CD14-positive monocyte (primary cell): ENCODE data around the gene ITGB2. TPM values are rescaled to one million over a fixed set of nuclear protein-coding genes. Genes with fewer than 3 reads are reported as not detected.

Experiments used
- DNase-seq, 3 donors: peaks; one replicate each; pipeline ENCODE4 v3.0.0-alpha.2; 2011 to 2022
- H2AFZ ChIP-seq: 2 replicates; pipeline ENCODE4 v1.6.0; 2012; ENCODE audit warnings: mild to moderate bottlenecking, low read depth, low read length, inconsistent platforms; ENCODE audit not compliant: insufficient read depth, poor library complexity, severe bottlenecking
- H3K27ac ChIP-seq, 2 donors: 1 replicate in 1 of 2; 2 replicates in 1 of 2; pipeline ENCODE4 v1.5.1; 2012 to 2013; ENCODE audit warnings: low read length in 2 of 2, control low read depth in 1 of 2, inconsistent platforms in 1 of 2, low read depth in 1 of 2, mild to moderate bottlenecking in 1 of 2
- H3K27me3 ChIP-seq, 2 donors: one replicate each; pipeline versions ENCODE4 v1.6.0 to v1.6.1; 2011 to 2013; ENCODE audit warnings: low read length in 2 of 2; ENCODE audit not compliant: control insufficient read depth in 2 of 2, insufficient read depth in 2 of 2
- H3K36me3 ChIP-seq, 2 donors: replicated peaks in 1 of 2; 1 replicate in 1 of 2; 2 replicates in 1 of 2; pipeline versions ENCODE4 v1.5.1 to v1.6.1; 2012 to 2013; ENCODE audit warnings: low read length in 2 of 2, control low read depth in 1 of 2, inconsistent platforms in 1 of 2, mild to moderate bottlenecking in 1 of 2; ENCODE audit not compliant: insufficient read depth in 2 of 2, control insufficient read depth in 1 of 2
- H3K4me1 ChIP-seq, 2 donors: 1 replicate in 1 of 2; 2 replicates in 1 of 2; pipeline versions ENCODE4 v1.5.1 to v1.6.1; 2012 to 2013; ENCODE audit warnings: low read length in 2 of 2, control low read depth in 1 of 2, inconsistent platforms in 1 of 2, mild to moderate bottlenecking in 1 of 2, moderate library complexity in 1 of 2; ENCODE audit not compliant: insufficient read depth in 2 of 2, control insufficient read depth in 1 of 2
- H3K4me2 ChIP-seq: replicated peaks from 2 replicates; pipeline ENCODE3; 2012; ENCODE audit warnings: low read length, moderate library complexity, mild to moderate bottlenecking; ENCODE audit not compliant: poor library complexity, severe bottlenecking; ENCODE audit errors: extremely low read depth
- H3K4me3 ChIP-seq, 3 experiments: fragments of 200-600 bp in 1 of 3; sonication (generic) in 1 of 3; replicated peaks in 1 of 3; 1 replicate in 2 of 3; 2 replicates in 1 of 3; pipeline ENCODE4 v1.5.1; 2011 to 2013; ENCODE audit warnings: low read length in 3 of 3, mild to moderate bottlenecking in 3 of 3, control low read depth in 2 of 3, low read depth in 2 of 3, inconsistent platforms in 1 of 3, moderate library complexity in 1 of 3
- H3K79me2 ChIP-seq: 2 replicates; pipeline ENCODE4 v1.6.0; 2012; ENCODE audit warnings: mild to moderate bottlenecking, control low read depth, inconsistent platforms, low read length, moderate library complexity; ENCODE audit not compliant: insufficient read depth
- H3K9ac ChIP-seq: 2 replicates; pipeline ENCODE4 v1.6.0; 2017; ENCODE audit warnings: low read length, mild to moderate bottlenecking; ENCODE audit not compliant: insufficient read depth, poor library complexity, severe bottlenecking
- H3K9me3 ChIP-seq, 2 donors: replicated peaks in 1 of 2; 1 replicate in 1 of 2; 2 replicates in 1 of 2; pipeline versions ENCODE4 v1.5.1 to v1.6.1; 2012 to 2013; ENCODE audit warnings: low read length in 2 of 2, control low read depth in 1 of 2; ENCODE audit not compliant: control insufficient read depth in 1 of 2, insufficient read depth in 1 of 2
- H4K20me1 ChIP-seq: 2 replicates; pipeline ENCODE4 v1.6.0; 2012; ENCODE audit warnings: mild to moderate bottlenecking, low read length, control low read depth, moderate library complexity; ENCODE audit not compliant: insufficient read depth
- H3K27ac Mint-ChIP-seq, 7 donors: one replicate each; pipeline ENCODE4 v1.8.0; 2020; ENCODE audit warnings: mild to moderate bottlenecking in 7 of 7, mixed read lengths in 7 of 7, moderate library complexity in 6 of 7, inconsistent platforms in 2 of 7
- H3K27me3 Mint-ChIP-seq, 3 donors: one replicate each; pipeline ENCODE4 v1.8.0; 2021 to 2022; ENCODE audit warnings: low read depth in 3 of 3, mild to moderate bottlenecking in 3 of 3, mixed read lengths in 3 of 3, moderate library complexity in 3 of 3, inconsistent platforms in 1 of 3
- H3K36me3 Mint-ChIP-seq, 2 donors: one replicate each; pipeline ENCODE4 v1.8.0; 2020; ENCODE audit warnings: mixed read lengths in 2 of 2, inconsistent platforms in 1 of 2, mild to moderate bottlenecking in 1 of 2
- H3K4me1 Mint-ChIP-seq: one replicate; pipeline ENCODE4 v1.8.0; 2020; ENCODE audit warnings: mild to moderate bottlenecking, mixed read lengths
- H3K4me3 Mint-ChIP-seq, 2 donors: one replicate each; pipeline ENCODE4 v1.8.0; 2020; ENCODE audit warnings: mild to moderate bottlenecking in 2 of 2, mixed read lengths in 2 of 2, moderate library complexity in 1 of 2
- H3K9me3 Mint-ChIP-seq, 7 donors: one replicate each; pipeline ENCODE4 v1.8.0; 2020 to 2022; ENCODE audit warnings: mixed read lengths in 7 of 7, mild to moderate bottlenecking in 6 of 7, moderate library complexity in 6 of 7, inconsistent platforms in 2 of 7
- CTCF ChIP-seq: fragments of 200-600 bp; IDR thresholded peaks from one replicate; pipeline ENCODE4 v1.8.0; 2022; ENCODE audit warnings: antibody characterized with exemption, mild to moderate bottlenecking
- whole genome bisulfite sequencing: methylation state at CpG from one replicate; pipeline ENCODE4 v1.1.5; 2013; ENCODE audit warnings: missing lambda C conversion rate; ENCODE audit not compliant: insufficient coverage; 5-methylcytosine and 5-hydroxymethylcytosine counted together
- intact Hi-C, 2 donors: fragments of 100-400 bp; cut with micrococcal nuclease; formaldehyde crosslinking; loops; one replicate each; pipeline versions ENCODE4 v1.15.0 to v1.15.1; 2023
- polyA plus RNA-seq, 3 donors: library from polyadenylated mRNA; depleted of rRNA in 1 of 3; unstranded in 2 of 3; stranded (reverse) in 1 of 3; fragments of 300-500 nt in 2 of 3; fragments of >200 nt in 1 of 3; fragmentation: Illumina TruSeq in 2 of 3; gene quantifications; 1 replicate in 2 of 3; 2 replicates in 1 of 3; pipeline ENCODE4 v1.2.3, GENCODE V29; 2012 to 2021

Gene ITGB2
- polyA plus RNA-seq, 3 donors, result 1,470 to 1,628 (median 1,602) TPM

DNA sequence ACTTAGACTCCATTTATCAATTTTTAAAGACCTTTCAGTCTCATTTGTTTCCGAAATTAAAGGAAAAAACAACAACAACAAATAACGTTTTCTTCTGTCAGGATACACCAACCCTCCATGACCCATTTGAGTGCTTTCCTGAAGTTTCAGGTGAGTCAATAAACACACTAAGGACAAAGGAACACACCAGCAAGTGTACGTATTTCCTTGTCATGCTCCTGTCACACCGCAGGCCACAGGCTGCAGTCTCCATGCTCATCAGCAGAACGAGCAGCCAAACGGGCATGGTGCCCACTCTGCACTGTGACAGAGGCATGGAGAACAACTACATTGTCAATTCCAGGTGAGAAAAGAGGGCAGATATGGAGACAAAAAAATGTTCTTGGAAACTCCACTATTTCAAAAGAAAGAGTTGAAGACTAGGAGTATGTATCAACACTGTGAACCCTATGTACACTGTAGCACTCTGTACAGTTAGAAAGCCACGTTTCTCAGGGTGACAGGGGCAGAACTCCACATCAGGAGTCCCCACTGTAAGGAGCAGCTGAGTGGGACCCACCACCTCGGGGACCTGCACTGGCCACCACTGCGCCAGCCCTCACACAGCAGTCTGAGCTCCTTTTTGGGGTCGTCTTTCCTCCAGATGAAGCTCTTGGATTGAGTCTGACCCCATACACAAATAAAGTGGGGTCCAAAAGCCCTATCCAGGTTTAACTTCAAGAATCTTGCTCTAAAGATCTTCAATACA is 49.8 kb downstream of the ITGB2 start:
- peak overlapping the region; percentile 92 for H3K4me2 ChIP-seq
- intact Hi-C loops, result loop anchor here in 1 of 2 donors (5.0 kb wide), 2 partner anchors 36 to 54 kb away; partner anchors contain the start of gene SUMO3

More for the DNA sequence above, 49.8 kb downstream of the ITGB2 start:
- Mint-ChIP-seq H3K27ac (peak overlapping the region in 5 of 7 donors; percentile 71 to 91 (median 89)), H3K36me3 (peaks cover 22 to 23% of the 10 kb centered on the region in 2 donors), H3K27me3 (no peaks in the 10 kb centered on the region), H3K4me1 (peaks cover 74% of the 10 kb centered on the region), H3K4me3 (peak overlapping the region; percentile 92 to 97), H3K9me3 (peaks cover 0 to 3% (median 0%) of the 10 kb centered on the region in 7 donors)
- DNase-seq, result no peak
- Histone ChIP-seq H3K79me2 (peaks cover 89% of the 10 kb centered on the region), H2AFZ (no peak overlapping the region), H3K4me3 (peak overlapping the region in 1 of 3 experiments; percentile 92), H3K36me3 (peaks cover 0 to 14% of the 10 kb centered on the region in 2 donors), H3K27ac (peak overlapping the region in 1 of 2 donors; percentile 92), H3K9ac (no peak overlapping the region), H4K20me1 (peaks cover 72% of the 10 kb centered on the region), H3K27me3 (no peaks in the 10 kb centered on the region), H3K4me1 (peaks cover 80 to 90% of the 10 kb centered on the region in 2 donors), H3K9me3 (no peaks in the 10 kb centered on the region)
- no peak for TF ChIP-seq CTCF
- WGBS, result 63% methylated on average over 6 of the region's 10 CpGs
